22Rv1 (cell line): ENCODE data around the gene JMJD1C.

Experiments
- H3K27ac ChIP-seq: fragments of 450-650 bp; 2 replicates; pipeline ENCODE4 v1.5.1; 2017
- CTCF ChIP-seq: fragments of 450-650 bp; IDR thresholded peaks from 2 replicates; pipeline ENCODE4 v1.5.1; 2017; ENCODE audit warnings: mild to moderate bottlenecking
- ZFX ChIP-seq: fragments of 450-650 bp; IDR thresholded peaks from 2 replicates; pipeline ENCODE4 v1.6.1; 2017; ENCODE audit warnings: antibody characterized with exemption, borderline replicate concordance

Gene JMJD1C

GRCh38 chr10:63437116-63437949, 28.4 kb downstream of the JMJD1C start:
- no peak overlapping the region for H3K27ac ChIP-seq
- no peak for TF ChIP-seq ZFX
- no peak for TF ChIP-seq CTCF

GRCh38 chr10:63436225-63436624, 29.6 kb downstream of the JMJD1C start:
- no peak overlapping the region for H3K27ac ChIP-seq
- TF ChIP-seq CTCF = no peak
- no peak for TF ChIP-seq ZFX

GRCh38 chr10:63434866-63435854, 30.6 kb downstream of the JMJD1C start:
- TF ChIP-seq CTCF = no peak
- TF ChIP-seq ZFX = no peak
- H3K27ac ChIP-seq = no peak overlapping the region

GRCh38 chr10:63431962-63432797, 33.6 kb downstream of the JMJD1C start:
- H3K27ac ChIP-seq = no peak overlapping the region
- no peak for TF ChIP-seq ZFX
- no peak for TF ChIP-seq CTCF

GRCh38 chr10:63430999-63431356, 34.8 kb downstream of the JMJD1C start:
- TF ChIP-seq ZFX = no peak
- TF ChIP-seq CTCF = no peak
- no peak overlapping the region for H3K27ac ChIP-seq

- TF ChIP-seq CTCF = no peak
- no peak for TF ChIP-seq ZFX
- no peak overlapping the region for H3K27ac ChIP-seq
These were observed 35.4 kb downstream of the JMJD1C start for GRCh38 chr10:63430091-63430998.
